IPS-15b (cell line): ENCODE data around the gene CCDC167.

Experiments
- H3K27me3 ChIP-seq: one replicate; pipeline ENCODE4 v1.6.1; 2013; ENCODE audit warnings: low read length; ENCODE audit not compliant: control insufficient read depth, insufficient read depth
- H3K36me3 ChIP-seq: one replicate; pipeline ENCODE4 v1.6.1; 2013; ENCODE audit warnings: low read length; ENCODE audit not compliant: control insufficient read depth, insufficient read depth
- H3K4me1 ChIP-seq: one replicate; pipeline ENCODE4 v1.6.1; 2013; ENCODE audit warnings: mild to moderate bottlenecking, low read length; ENCODE audit not compliant: control insufficient read depth, insufficient read depth
- H3K4me3 ChIP-seq: one replicate; pipeline ENCODE4 v1.5.1; 2013; ENCODE audit warnings: low read depth, low read length
- H3K9ac ChIP-seq: one replicate; pipeline ENCODE4 v1.6.1; 2013; ENCODE audit warnings: low read depth, mild to moderate bottlenecking, low read length
- H3K9me3 ChIP-seq: one replicate; pipeline ENCODE4 v1.6.1; 2013; ENCODE audit warnings: mild to moderate bottlenecking, low read length; ENCODE audit not compliant: control insufficient read depth, insufficient read depth

CCDC167 gene

GRCh38 chr6:37483917-37484785 is 15.5 kb downstream of the CCDC167 start:
- Histone ChIP-seq H3K4me3 (no peak overlapping the region), H3K27me3 (no peaks in the 10 kb centered on the region), H3K9me3 (no peaks in the 10 kb centered on the region), H3K4me1 (peaks cover 5% of the 10 kb centered on the region), H3K36me3 (peaks cover 10% of the 10 kb centered on the region), H3K9ac (no peak overlapping the region)

GRCh38 chr6:37483252-37483901 is 16.3 kb downstream of the CCDC167 start:
- no peak overlapping the region for H3K9ac ChIP-seq
- peaks cover 14% of the 10 kb centered on the region for H3K36me3 ChIP-seq
- no peaks in the 10 kb centered on the region for H3K9me3 ChIP-seq
- no peak overlapping the region for H3K4me3 ChIP-seq
- peaks cover 5% of the 10 kb centered on the region for H3K4me1 ChIP-seq
- H3K27me3 ChIP-seq: no peaks in the 10 kb centered on the region

- Histone ChIP-seq H3K27me3 (no peaks in the 10 kb centered on the region), H3K4me3 (no peak overlapping the region), H3K4me1 (peaks cover 5% of the 10 kb centered on the region), H3K9ac (no peak overlapping the region), H3K36me3 (peaks cover 14% of the 10 kb centered on the region), H3K9me3 (no peaks in the 10 kb centered on the region)
Observed at GRCh38 chr6:37482606-37483251, 17.0 kb downstream of the CCDC167 start.

GRCh38 chr6:37481711-37482605 is 17.7 kb downstream of the CCDC167 start:
- Histone ChIP-seq H3K36me3 (peaks cover 14% of the 10 kb centered on the region), H3K4me3 (no peak overlapping the region), H3K4me1 (peaks cover 5% of the 10 kb centered on the region), H3K27me3 (no peaks in the 10 kb centered on the region), H3K9ac (no peak overlapping the region), H3K9me3 (no peaks in the 10 kb centered on the region)

GRCh38 chr6:37480951-37481534 is 18.6 kb downstream of the CCDC167 start:
- Histone ChIP-seq H3K36me3 (peaks cover 19% of the 10 kb centered on the region), H3K9ac (no peak overlapping the region), H3K27me3 (no peaks in the 10 kb centered on the region), H3K9me3 (no peaks in the 10 kb centered on the region), H3K4me1 (peaks cover 5% of the 10 kb centered on the region), H3K4me3 (no peak overlapping the region)

- H3K27me3 ChIP-seq: no peaks in the 10 kb centered on the region
- H3K4me3 ChIP-seq: no peak overlapping the region
- H3K9me3 ChIP-seq: no peaks in the 10 kb centered on the region
- peaks cover 22% of the 10 kb centered on the region for H3K36me3 ChIP-seq
- no peak overlapping the region for H3K9ac ChIP-seq
- peaks cover 5% of the 10 kb centered on the region for H3K4me1 ChIP-seq
Observed at GRCh38 chr6:37480118-37480736, 19.5 kb downstream of the CCDC167 start.

GRCh38 chr6:37479266-37479854 is 20.3 kb downstream of the CCDC167 start:
- peaks cover 28% of the 10 kb centered on the region for H3K36me3 ChIP-seq
- no peak overlapping the region for H3K4me3 ChIP-seq
- H3K9ac ChIP-seq: no peak overlapping the region
- H3K27me3 ChIP-seq: no peaks in the 10 kb centered on the region
- H3K9me3 ChIP-seq: no peaks in the 10 kb centered on the region
- peaks cover 5% of the 10 kb centered on the region for H3K4me1 ChIP-seq

- H3K27me3 ChIP-seq: no peaks in the 10 kb centered on the region
- no peak overlapping the region for H3K9ac ChIP-seq
- no peak overlapping the region for H3K4me3 ChIP-seq
- H3K36me3 ChIP-seq: peaks cover 29% of the 10 kb centered on the region
- peaks cover 5% of the 10 kb centered on the region for H3K4me1 ChIP-seq
- no peaks in the 10 kb centered on the region for H3K9me3 ChIP-seq
Observed at GRCh38 chr6:37478827-37479226, 20.9 kb downstream of the CCDC167 start.

GRCh38 chr6:37477656-37478435 is 21.8 kb downstream of the CCDC167 start:
- no peak overlapping the region for H3K4me3 ChIP-seq
- H3K9ac ChIP-seq: no peak overlapping the region
- no peaks in the 10 kb centered on the region for H3K27me3 ChIP-seq
- H3K9me3 ChIP-seq: no peaks in the 10 kb centered on the region
- H3K4me1 ChIP-seq: peaks cover 5% of the 10 kb centered on the region
- peaks cover 38% of the 10 kb centered on the region for H3K36me3 ChIP-seq

GRCh38 chr6:37477191-37477590 is 22.5 kb downstream of the CCDC167 start:
- Histone ChIP-seq H3K27me3 (no peaks in the 10 kb centered on the region), H3K9ac (no peak overlapping the region), H3K4me1 (peaks cover 5% of the 10 kb centered on the region), H3K9me3 (no peaks in the 10 kb centered on the region), H3K36me3 (peaks cover 38% of the 10 kb centered on the region), H3K4me3 (no peak overlapping the region)
